GM23338 (cell line): ENCODE results near the gene ZNRF1.

Experiments
- CREB1 ChIP-seq: fragments of 250-450 bp; sonication (Bioruptor Pico); IDR thresholded peaks from 2 replicates; pipeline ENCODE4 v1.5.0; 2020; ENCODE audit warnings: low read depth, mild to moderate bottlenecking, moderate library complexity
- CTCF ChIP-seq, 2 experiments: fragments of 200-600 bp in 1 of 2; sonication (generic) in 1 of 2; conservative IDR thresholded peaks; 2 replicates each; pipeline versions ENCODE4 v1.5.1 to v1.6.1; 2016 to 2017; ENCODE audit warnings: antibody characterized with exemption in 2 of 2, low read depth in 2 of 2, mild to moderate bottlenecking in 2 of 2, moderate library complexity in 1 of 2
- EZH2 ChIP-seq: fragments of 200-600 bp; sonication (generic); IDR thresholded peaks from one replicate; pipeline ENCODE4 v1.8.0; 2017; ENCODE audit warnings: antibody characterized with exemption, mild to moderate bottlenecking, low read depth; ENCODE audit not compliant: unreplicated experiment
- NANOG ChIP-seq: IDR thresholded peaks from 2 replicates; pipeline ENCODE4 v1.6.1; 2016; ENCODE audit warnings: antibody characterized with exemption, borderline replicate concordance
- REST ChIP-seq: IDR thresholded peaks from one replicate; pipeline ENCODE4 v1.6.1; 2018; ENCODE audit warnings: antibody characterized with exemption; ENCODE audit not compliant: unreplicated experiment
- ZNF114 ChIP-seq: fragments of 250-450 bp; sonication (Bioruptor Pico); IDR thresholded peaks from 2 replicates; pipeline ENCODE4 v1.5.0; 2020; ENCODE audit warnings: mild to moderate bottlenecking, moderate library complexity
- ZNF331 ChIP-seq: fragments of 250-450 bp; sonication (Bioruptor Pico); IDR thresholded peaks from 2 replicates; pipeline ENCODE4 v1.5.0; 2020; ENCODE audit warnings: low read depth, mild to moderate bottlenecking, moderate library complexity

GRCh38 chr16:74991593-74992403 is 7.0 kb upstream of the ZNRF1 start:
- no peak for TF ChIP-seq ZNF331 (CRISPR knock-in tag)
- TF ChIP-seq CREB1: no peak
- TF ChIP-seq NANOG: no peak
- TF ChIP-seq CTCF (conservative IDR thresholded peaks at IDR 0.05; ENCODE audit: low read depth in 2 of 2): no peak
- no peak for TF ChIP-seq EZH2
- no peak for TF ChIP-seq REST
- TF ChIP-seq ZNF114 (CRISPR knock-in tag): no peak
